ENCODE data around the gene PZP. TPM values are rescaled to one million over a fixed set of nuclear protein-coding genes. Genes with fewer than 3 reads are reported as not detected.

The PZP gene
- total and polyA plus RNA-seq, 10 of the 15 experiments (the other 5 are each of a cell fraction or from before 2014, with no cell fraction given), result not detected

- ChIA-PET CTCF (no interaction called here), RAD21 (ENCODE audit: unreplicated experiment) (no interaction called here), SMC1A (ENCODE audit: uncharacterized antibody, unreplicated experiment) (no interaction called here), POLR2A (no interaction called here)
- TF ChIP-seq EGR1 (IDR thresholded peaks at IDR 0.05; ENCODE audit: borderline replicate concordance in 1 of 2, low read depth in 2 of 2, low read length in 2 of 2), result no peak
- TF ChIP-seq, protein P1, sequence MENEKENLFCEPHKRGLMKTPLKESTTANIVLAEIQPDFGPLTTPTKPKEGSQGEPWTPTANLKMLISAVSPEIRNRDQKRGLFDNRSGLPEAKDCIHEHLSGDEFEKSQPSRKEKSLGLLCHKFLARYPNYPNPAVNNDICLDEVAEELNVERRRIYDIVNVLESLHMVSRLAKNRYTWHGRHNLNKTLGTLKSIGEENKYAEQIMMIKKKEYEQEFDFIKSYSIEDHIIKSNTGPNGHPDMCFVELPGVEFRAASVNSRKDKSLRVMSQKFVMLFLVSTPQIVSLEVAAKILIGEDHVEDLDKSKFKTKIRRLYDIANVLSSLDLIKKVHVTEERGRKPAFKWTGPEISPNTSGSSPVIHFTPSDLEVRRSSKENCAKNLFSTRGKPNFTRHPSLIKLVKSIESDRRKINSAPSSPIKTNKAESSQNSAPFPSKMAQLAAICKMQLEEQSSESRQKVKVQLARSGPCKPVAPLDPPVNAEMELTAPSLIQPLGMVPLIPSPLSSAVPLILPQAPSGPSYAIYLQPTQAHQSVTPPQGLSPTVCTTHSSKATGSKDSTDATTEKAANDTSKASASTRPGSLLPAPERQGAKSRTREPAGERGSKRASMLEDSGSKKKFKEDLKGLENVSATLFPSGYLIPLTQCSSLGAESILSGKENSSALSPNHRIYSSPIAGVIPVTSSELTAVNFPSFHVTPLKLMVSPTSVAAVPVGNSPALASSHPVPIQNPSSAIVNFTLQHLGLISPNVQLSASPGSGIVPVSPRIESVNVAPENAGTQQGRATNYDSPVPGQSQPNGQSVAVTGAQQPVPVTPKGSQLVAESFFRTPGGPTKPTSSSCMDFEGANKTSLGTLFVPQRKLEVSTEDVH (IDR thresholded peaks at IDR 0.05; ENCODE audit: low read depth, partially characterized antibody), result no peak
- no peak for TF ChIP-seq RAD51 (IDR thresholded peaks at IDR 0.05)
- TF ChIP-seq FOS (IDR thresholded peaks at IDR 0.05; ENCODE audit: borderline replicate concordance, extremely low read depth, insufficient read length), result no peak
- TF ChIP-seq CHD4 (IDR thresholded peaks at IDR 0.05), result no peak
- no peak for TF ChIP-seq CHD2 (IDR thresholded peaks at IDR 0.05; ENCODE audit: borderline replicate concordance, low read depth, low read length)
- TF ChIP-seq FOXM1 (IDR thresholded peaks at IDR 0.05; ENCODE audit: low read depth, low read length), result no peak
- no peak for TF ChIP-seq BMI1 (IDR thresholded peaks at IDR 0.05; ENCODE audit: borderline replicate concordance)
- TF ChIP-seq ZNF24 (IDR thresholded peaks at IDR 0.05), result no peak
- no peak for TF ChIP-seq CREB1 (IDR thresholded peaks at IDR 0.05; ENCODE audit: low read depth)
- no peak for TF ChIP-seq IRF4 (IDR thresholded peaks at IDR 0.05; ENCODE audit: low read depth, low read length)
- TF ChIP-seq ESRRA (IDR thresholded peaks at IDR 0.05; ENCODE audit: low read length), result no peak
- no peak for TF ChIP-seq STAT1 (conservative IDR thresholded peaks at IDR 0.05)
- TF ChIP-seq, protein P2, sequence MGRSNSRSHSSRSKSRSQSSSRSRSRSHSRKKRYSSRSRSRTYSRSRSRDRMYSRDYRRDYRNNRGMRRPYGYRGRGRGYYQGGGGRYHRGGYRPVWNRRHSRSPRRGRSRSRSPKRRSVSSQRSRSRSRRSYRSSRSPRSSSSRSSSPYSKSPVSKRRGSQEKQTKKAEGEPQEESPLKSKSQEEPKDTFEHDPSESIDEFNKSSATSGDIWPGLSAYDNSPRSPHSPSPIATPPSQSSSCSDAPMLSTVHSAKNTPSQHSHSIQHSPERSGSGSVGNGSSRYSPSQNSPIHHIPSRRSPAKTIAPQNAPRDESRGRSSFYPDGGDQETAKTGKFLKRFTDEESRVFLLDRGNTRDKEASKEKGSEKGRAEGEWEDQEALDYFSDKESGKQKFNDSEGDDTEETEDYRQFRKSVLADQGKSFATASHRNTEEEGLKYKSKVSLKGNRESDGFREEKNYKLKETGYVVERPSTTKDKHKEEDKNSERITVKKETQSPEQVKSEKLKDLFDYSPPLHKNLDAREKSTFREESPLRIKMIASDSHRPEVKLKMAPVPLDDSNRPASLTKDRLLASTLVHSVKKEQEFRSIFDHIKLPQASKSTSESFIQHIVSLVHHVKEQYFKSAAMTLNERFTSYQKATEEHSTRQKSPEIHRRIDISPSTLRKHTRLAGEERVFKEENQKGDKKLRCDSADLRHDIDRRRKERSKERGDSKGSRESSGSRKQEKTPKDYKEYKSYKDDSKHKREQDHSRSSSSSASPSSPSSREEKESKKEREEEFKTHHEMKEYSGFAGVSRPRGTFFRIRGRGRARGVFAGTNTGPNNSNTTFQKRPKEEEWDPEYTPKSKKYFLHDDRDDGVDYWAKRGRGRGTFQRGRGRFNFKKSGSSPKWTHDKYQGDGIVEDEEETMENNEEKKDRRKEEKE (IDR thresholded peaks at IDR 0.05), result no peak
- TF ChIP-seq CEBPB (IDR thresholded peaks at IDR 0.05; ENCODE audit: borderline replicate concordance in 1 of 2, low read depth in 2 of 2, low read length in 2 of 2), result no peak
- no TSS peak for BruUV-seq (replicated peaks)
- DNase-seq (ENCODE audit: low read depth, low spot score) (no peak), ATAC-seq (no peak), FAIRE-seq (no peak)
- Histone ChIP-seq H3K27me3 (replicated peaks in 1 of 2; ENCODE audit: control insufficient read depth in 2 of 2, insufficient read depth in 2 of 2, low read length in 1 of 2) (no peaks in the 10 kb centered on the region), H3K4me2 (ENCODE audit: control insufficient read depth, insufficient read depth) (no peak overlapping the region), H3K4me3 (no peak overlapping the region), H3K36me3 (ENCODE audit: control insufficient read depth in 2 of 2, insufficient read depth in 2 of 2, low read length in 1 of 2) (no peaks in the 10 kb centered on the region), H3K79me2 (ENCODE audit: control insufficient read depth, insufficient read depth, low read length) (no peaks in the 10 kb centered on the region), H4K20me1 (ENCODE audit: control insufficient read depth, insufficient read depth) (no peaks in the 10 kb centered on the region), H3K27ac (ENCODE audit: control insufficient read depth, insufficient read depth) (no peak overlapping the region), H2AFZ (ENCODE audit: control insufficient read depth, low read depth, low read length) (no peak overlapping the region), H3K9ac (ENCODE audit: control insufficient read depth, insufficient read depth, low read length) (no peak overlapping the region), H3K4me1 (ENCODE audit: control insufficient read depth, insufficient read depth, low read length) (peaks cover 8% of the 10 kb centered on the region), H3K9me3 (replicated peaks; ENCODE audit: control insufficient read depth, insufficient read depth, low read length) (no peaks in the 10 kb centered on the region)
- in situ Hi-C loops (cut with MboI) (no loop called here), intact Hi-C loops (cut with micrococcal nuclease; ENCODE audit: unreplicated experiment) (no loop called here)
- WGBS (ENCODE audit: insufficient coverage, insufficient replicate concordance, low lambda C conversion rate, missing lambda C conversion rate), result 47% methylated on average over 3 of the region's 3 CpGs
Observed at GRCh38 chr12:9248435-9248834, 40.2 kb upstream of the PZP start.
